Calu3 (cell line): ENCODE results near the gene PTGFRN. TPM values are rescaled to one million over a fixed set of nuclear protein-coding genes. Genes with fewer than 3 reads are reported as not detected.
A peak's percentile ranks its signal among the peaks of the same experiment; 100 is the strongest.

ENCODE experiments used
- BruUV-seq: library from RNA; stranded (reverse); fragments of 400-500 nt; replicated peaks from 2 replicates; lab custom pipeline; 2021; lab: Mats Ljungman, UMichigan
- CTCF ChIA-PET: fragments of 300-600 bp; sonication (Branson Sonifier 250); formaldehyde crosslinking; loops from one replicate; lab custom pipeline; 2022; ENCODE audit warnings: antibody characterized with exemption; lab: Charles Lee
- DNase-seq: peaks from one replicate; pipeline ENCODE4 v3.0.0; 2022
- H3K27ac Mint-ChIP-seq: one replicate; pipeline ENCODE4 v1.8.0; 2022; ENCODE audit warnings: mixed read lengths; ENCODE audit not compliant: unreplicated experiment
- H3K27me3 Mint-ChIP-seq: one replicate; pipeline ENCODE4 v1.8.0; 2022; ENCODE audit warnings: mixed read lengths; ENCODE audit not compliant: unreplicated experiment
- H3K36me3 Mint-ChIP-seq: one replicate; pipeline ENCODE4 v1.8.0; 2022; ENCODE audit warnings: mild to moderate bottlenecking, moderate library complexity, mixed read lengths; ENCODE audit not compliant: insufficient read depth, unreplicated experiment
- H3K4me1 Mint-ChIP-seq: one replicate; pipeline ENCODE4 v1.8.0; 2022; ENCODE audit warnings: mild to moderate bottlenecking, low read depth, mixed read lengths; ENCODE audit not compliant: unreplicated experiment
- H3K4me3 Mint-ChIP-seq: one replicate; pipeline ENCODE4 v1.8.0; 2022; ENCODE audit warnings: mild to moderate bottlenecking, low read depth, moderate library complexity, mixed read lengths; ENCODE audit not compliant: unreplicated experiment
- H3K9me3 Mint-ChIP-seq: one replicate; pipeline ENCODE4 v1.8.0; 2022; ENCODE audit warnings: low read depth, mixed read lengths; ENCODE audit not compliant: unreplicated experiment
- intact Hi-C: fragments of 100-400 bp; cut with micrococcal nuclease; formaldehyde crosslinking; loops from one replicate; pipeline ENCODE4 v1.10.0; 2022; ENCODE audit not compliant: unreplicated experiment
- total RNA-seq: library from RNA; stranded (reverse); gene quantifications from 2 replicates; pipeline ENCODE4 v1.2.3, GENCODE V29; 2022
- TF ChIP-seq, protein P1 (sequence below): fragments of 200-600 bp; IDR thresholded peaks from one replicate; pipeline ENCODE4 v1.8.0; 2022; ENCODE audit warnings: antibody characterized with exemption; ENCODE audit not compliant: unreplicated experiment

PTGFRN gene
- total RNA-seq, 1 experiment from 2014 or later = 44.6 TPM

DNA sequence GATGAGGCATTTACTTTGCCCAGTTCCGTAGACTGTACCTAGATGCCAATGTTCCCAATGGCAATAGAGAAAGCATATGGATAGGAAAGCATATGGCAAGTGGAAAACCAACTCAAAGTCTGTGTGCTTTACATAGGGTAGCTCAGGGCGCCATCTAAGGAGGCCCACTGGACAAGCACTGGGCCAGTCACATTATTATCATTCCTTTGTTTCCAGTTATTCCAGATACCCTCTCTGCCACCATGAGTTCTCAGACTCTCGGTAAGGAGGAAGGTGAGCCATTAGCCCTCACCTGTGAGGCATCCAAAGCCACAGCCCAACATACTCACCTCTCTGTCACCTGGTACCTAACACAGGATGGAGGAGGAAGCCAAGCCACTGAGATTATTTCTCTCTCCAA, 101.6 kb downstream of the PTGFRN start:
- Mint-ChIP-seq H3K27ac (no peak overlapping the region), H3K4me3 (no peak overlapping the region), H3K27me3 (no peaks in the 10 kb centered on the region), H3K36me3 (no peaks in the 10 kb centered on the region), H3K4me1 (no peaks in the 10 kb centered on the region), H3K9me3 (no peaks in the 10 kb centered on the region)
- CTCF ChIA-PET = no interaction called here
- intact Hi-C loops = no loop called here
- no peak for DNase-seq
- no TSS peak for BruUV-seq
- TF ChIP-seq, protein P1, sequence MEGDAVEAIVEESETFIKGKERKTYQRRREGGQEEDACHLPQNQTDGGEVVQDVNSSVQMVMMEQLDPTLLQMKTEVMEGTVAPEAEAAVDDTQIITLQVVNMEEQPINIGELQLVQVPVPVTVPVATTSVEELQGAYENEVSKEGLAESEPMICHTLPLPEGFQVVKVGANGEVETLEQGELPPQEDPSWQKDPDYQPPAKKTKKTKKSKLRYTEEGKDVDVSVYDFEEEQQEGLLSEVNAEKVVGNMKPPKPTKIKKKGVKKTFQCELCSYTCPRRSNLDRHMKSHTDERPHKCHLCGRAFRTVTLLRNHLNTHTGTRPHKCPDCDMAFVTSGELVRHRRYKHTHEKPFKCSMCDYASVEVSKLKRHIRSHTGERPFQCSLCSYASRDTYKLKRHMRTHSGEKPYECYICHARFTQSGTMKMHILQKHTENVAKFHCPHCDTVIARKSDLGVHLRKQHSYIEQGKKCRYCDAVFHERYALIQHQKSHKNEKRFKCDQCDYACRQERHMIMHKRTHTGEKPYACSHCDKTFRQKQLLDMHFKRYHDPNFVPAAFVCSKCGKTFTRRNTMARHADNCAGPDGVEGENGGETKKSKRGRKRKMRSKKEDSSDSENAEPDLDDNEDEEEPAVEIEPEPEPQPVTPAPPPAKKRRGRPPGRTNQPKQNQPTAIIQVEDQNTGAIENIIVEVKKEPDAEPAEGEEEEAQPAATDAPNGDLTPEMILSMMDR = no peak

DNA sequence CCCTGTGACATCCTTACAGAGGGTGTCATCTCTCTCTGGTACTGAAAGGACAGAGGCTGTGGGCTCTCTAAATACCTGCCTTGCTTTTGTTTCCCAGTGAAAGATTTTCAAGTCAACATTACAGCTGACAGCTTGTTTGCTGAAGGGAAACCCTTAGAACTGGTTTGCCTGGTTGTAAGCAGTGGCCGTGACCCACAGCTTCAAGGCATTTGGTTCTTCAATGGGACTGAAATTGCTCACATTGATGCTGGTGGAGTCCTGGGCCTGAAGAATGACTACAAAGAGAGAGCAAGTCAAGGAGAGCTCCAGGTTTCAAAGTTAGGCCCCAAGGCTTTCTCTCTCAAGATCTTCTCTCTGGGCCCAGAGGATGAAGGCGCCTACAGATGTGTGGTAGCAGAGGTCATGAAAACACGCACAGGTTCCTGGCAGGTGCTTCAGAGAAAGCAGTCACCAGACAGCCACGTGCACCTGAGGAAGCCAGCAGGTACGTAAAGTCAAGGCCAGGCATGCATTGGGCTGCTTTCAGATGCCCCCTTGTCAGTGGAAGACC, 103.7 kb downstream of the PTGFRN start:
- Mint-ChIP-seq H3K4me1 (no peaks in the 10 kb centered on the region), H3K4me3 (no peak overlapping the region), H3K36me3 (no peaks in the 10 kb centered on the region), H3K9me3 (no peaks in the 10 kb centered on the region), H3K27me3 (no peaks in the 10 kb centered on the region), H3K27ac (no peak overlapping the region)
- CTCF ChIA-PET = interaction anchor here (0.6 kb wide), 1 partner anchor 53 kb away, joined by 3 read pairs; no protein-coding TSS in a partner anchor
- intact Hi-C loops = no loop called here
- TF ChIP-seq, protein P1 = no peak
- DNase-seq = peak; percentile 8
- BruUV-seq = no TSS peak

DNA sequence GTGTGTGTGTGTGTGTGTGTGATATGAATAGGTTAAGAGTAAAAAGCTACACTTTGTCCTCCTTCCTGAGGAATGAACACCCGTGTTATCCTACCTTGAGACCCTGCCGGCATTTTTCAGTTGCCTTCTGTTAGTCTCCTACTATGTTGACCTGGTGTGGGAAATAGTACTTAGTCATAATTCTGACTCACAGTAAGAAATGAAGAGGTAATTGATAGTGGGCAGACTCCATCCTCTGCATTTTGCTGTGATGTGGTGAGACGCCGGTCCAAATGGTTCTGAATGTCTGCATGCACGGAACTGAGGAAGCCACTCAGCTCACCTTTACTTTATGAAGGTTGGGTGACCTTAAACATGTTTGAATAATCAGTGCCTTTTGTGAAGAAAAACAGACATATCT, 104.5 kb downstream of the PTGFRN start:
- CTCF ChIA-PET = no interaction called here
- no TSS peak for BruUV-seq
- no peaks in the 10 kb centered on the region for H3K27me3 Mint-ChIP-seq
- intact Hi-C loops = no loop called here
- no peak overlapping the region for H3K4me3 Mint-ChIP-seq
- TF ChIP-seq, protein P1 = no peak
- no peak overlapping the region for H3K27ac Mint-ChIP-seq
- DNase-seq = no peak
- no peaks in the 10 kb centered on the region for H3K9me3 Mint-ChIP-seq
- H3K4me1 Mint-ChIP-seq = no peaks in the 10 kb centered on the region
- no peaks in the 10 kb centered on the region for H3K36me3 Mint-ChIP-seq

DNA sequence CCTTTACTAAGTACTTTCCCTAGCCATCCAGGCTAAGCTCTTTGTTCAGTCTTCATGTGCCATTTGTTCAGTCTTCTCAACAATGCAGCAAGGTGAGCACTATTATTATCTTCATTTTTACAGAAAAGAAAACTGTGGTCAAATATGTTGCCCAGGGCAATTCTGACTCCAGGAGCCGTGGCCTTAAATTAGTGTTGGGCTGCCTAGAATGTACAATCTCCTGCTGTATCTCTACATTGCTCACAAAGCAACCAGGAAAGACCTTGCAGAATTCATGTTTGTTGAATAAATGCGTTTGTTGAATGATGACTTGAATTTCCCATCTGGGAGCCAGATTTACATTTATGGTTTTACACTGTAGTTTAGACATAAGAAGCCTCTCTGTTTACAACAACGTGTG, 106.0 kb downstream of the PTGFRN start:
- TF ChIP-seq, protein P1 = no peak
- Mint-ChIP-seq H3K36me3 (no peaks in the 10 kb centered on the region), H3K4me1 (no peaks in the 10 kb centered on the region), H3K9me3 (no peaks in the 10 kb centered on the region), H3K27me3 (no peaks in the 10 kb centered on the region), H3K4me3 (no peak overlapping the region), H3K27ac (no peak overlapping the region)
- BruUV-seq = no TSS peak
- DNase-seq = no peak
- intact Hi-C loops = no loop called here
- CTCF ChIA-PET = no interaction called here
